ENCODE results near the gene CCDC110.
"Not testable (repeated sequence)": the region's sequence is repeated elsewhere in the genome, so short reads cannot be mapped to it uniquely, and the experiment has no call there.

Gene CCDC110

GRCh38 chr4:185513489-185514181, 42.1 kb upstream of the CCDC110 start:
- no peak for TF ChIP-seq CTCF (IDR thresholded peaks at IDR 0.05; ENCODE audit: borderline replicate concordance, insufficient read depth, low read depth, low read length)
- no peak overlapping the region for H3K4me3 ChIP-seq (ENCODE audit: low read depth, low read length)

GRCh38 chr4:185512516-185512915, 41.0 kb upstream of the CCDC110 start:
- no peak for TF ChIP-seq CTCF (IDR thresholded peaks at IDR 0.05; ENCODE audit: borderline replicate concordance, insufficient read depth, low read depth, low read length)
- H3K4me3 ChIP-seq (ENCODE audit: low read depth, low read length) = no peak overlapping the region

GRCh38 chr4:185511243-185511642, 39.7 kb upstream of the CCDC110 start:
- H3K4me3 ChIP-seq (ENCODE audit: low read depth, low read length) = not testable (repeated sequence)

GRCh38 chr4:185510806-185511205, 39.3 kb upstream of the CCDC110 start:
- H3K4me3 ChIP-seq (ENCODE audit: low read depth, low read length) = no peak overlapping the region
- no peak for TF ChIP-seq CTCF (IDR thresholded peaks at IDR 0.05; ENCODE audit: borderline replicate concordance, insufficient read depth, low read depth, low read length)

- no peak overlapping the region for H3K4me3 ChIP-seq (ENCODE audit: low read depth, low read length)
- no peak for TF ChIP-seq CTCF (IDR thresholded peaks at IDR 0.05; ENCODE audit: borderline replicate concordance, insufficient read depth, low read depth, low read length)
Observed at GRCh38 chr4:185508181-185508580, 36.6 kb upstream of the CCDC110 start.

- H3K4me3 ChIP-seq (ENCODE audit: low read depth, low read length) = no peak overlapping the region
- TF ChIP-seq CTCF (IDR thresholded peaks at IDR 0.05; ENCODE audit: borderline replicate concordance, insufficient read depth, low read depth, low read length) = no peak
Observed at GRCh38 chr4:185506422-185506821, 34.9 kb upstream of the CCDC110 start.

GRCh38 chr4:185504098-185505047, 32.8 kb upstream of the CCDC110 start:
- H3K4me3 ChIP-seq (ENCODE audit: low read depth, low read length) = no peak overlapping the region
- TF ChIP-seq CTCF (IDR thresholded peaks at IDR 0.05; ENCODE audit: borderline replicate concordance, insufficient read depth, low read depth, low read length) = no peak

Data from GM12875 (cell line).